Urothelium cell line (cell line): ENCODE results near the gene CCDC18.

Experiments used
- DNase-seq: peaks from one replicate; pipeline ENCODE4 v3.0.0; 2011; ENCODE audit warnings: low spot score, mixed read lengths
- FAIRE-seq: peaks from 2 replicates; lab custom pipeline; 2011; peaks lifted over from hg19 to GRCh38; lab: Jason Lieb, UNC

Gene CCDC18

GRCh38 chr1:93288558-93288957 lies 108.0 kb downstream of the CCDC18 start:
- peak; percentile 6 for DNase-seq
- no peak for FAIRE-seq

DNA sequence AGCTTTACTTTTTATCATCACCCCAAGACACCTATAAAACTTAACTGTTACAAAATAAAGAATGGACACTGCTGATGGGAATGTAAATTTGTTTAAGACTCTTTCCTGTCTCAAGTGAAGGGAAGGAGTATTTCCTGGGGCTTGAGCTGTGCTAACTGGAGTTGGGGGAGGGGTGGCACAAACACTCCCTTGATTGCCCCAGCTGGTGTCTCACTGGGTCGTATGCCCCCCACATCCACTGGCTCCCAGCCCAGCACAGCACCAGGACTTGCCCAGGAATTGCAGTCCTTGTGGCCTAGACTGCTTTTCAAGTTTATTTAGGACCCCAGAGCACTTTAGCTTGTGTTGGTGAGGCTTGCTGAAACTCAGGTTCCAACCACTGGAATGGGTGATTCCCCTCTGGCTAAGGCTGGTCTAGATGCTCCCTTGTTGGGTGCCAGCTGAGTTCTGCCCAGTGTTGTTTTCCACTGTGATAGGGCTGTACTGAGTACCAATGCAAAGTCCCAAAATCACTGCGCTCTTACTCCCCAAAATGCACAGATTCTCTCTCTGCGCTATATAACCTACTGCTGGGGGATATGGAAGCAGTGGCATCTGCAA lies 116.1 kb downstream of the CCDC18 start:
- DNase-seq = no peak
- no peak for FAIRE-seq

GRCh38 chr1:93301131-93301530 lies 120.6 kb downstream of the CCDC18 start:
- no peak for FAIRE-seq
- DNase-seq = no peak

GRCh38 chr1:93302078-93302477 lies 121.6 kb downstream of the CCDC18 start:
- FAIRE-seq = no peak
- no peak for DNase-seq

GRCh38 chr1:93304716-93305138 lies 124.2 kb downstream of the CCDC18 start:
- FAIRE-seq = no peak
- peak; percentile 46 for DNase-seq

GRCh38 chr1:93306920-93307319 lies 126.4 kb downstream of the CCDC18 start:
- no peak for FAIRE-seq
- DNase-seq = no peak

DNA sequence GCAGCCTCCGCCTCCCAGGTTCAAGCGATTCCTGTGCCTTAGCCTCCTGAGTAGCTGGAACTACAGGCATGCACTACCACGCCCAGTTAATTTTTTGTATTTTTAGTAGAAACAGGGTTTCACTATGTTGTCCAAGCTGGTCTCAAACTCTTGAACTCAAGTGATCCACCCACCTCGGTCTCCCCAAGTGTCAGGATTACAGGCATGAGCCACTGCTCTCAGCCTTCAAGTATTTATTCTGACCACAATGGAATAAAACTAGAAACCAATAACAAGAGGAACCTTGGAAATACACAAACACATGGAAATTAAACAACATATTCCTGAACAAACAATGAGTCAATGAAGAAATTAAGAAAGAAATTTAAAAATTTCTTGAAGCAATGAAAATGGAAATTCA lies 132.5 kb downstream of the CCDC18 start:
- FAIRE-seq = no peak
- DNase-seq = no peak

GRCh38 chr1:93317207-93317606 lies 136.7 kb downstream of the CCDC18 start:
- FAIRE-seq = no peak
- DNase-seq = no peak

GRCh38 chr1:93317943-93318342 lies 137.4 kb downstream of the CCDC18 start:
- FAIRE-seq = no peak
- DNase-seq = no peak

DNA sequence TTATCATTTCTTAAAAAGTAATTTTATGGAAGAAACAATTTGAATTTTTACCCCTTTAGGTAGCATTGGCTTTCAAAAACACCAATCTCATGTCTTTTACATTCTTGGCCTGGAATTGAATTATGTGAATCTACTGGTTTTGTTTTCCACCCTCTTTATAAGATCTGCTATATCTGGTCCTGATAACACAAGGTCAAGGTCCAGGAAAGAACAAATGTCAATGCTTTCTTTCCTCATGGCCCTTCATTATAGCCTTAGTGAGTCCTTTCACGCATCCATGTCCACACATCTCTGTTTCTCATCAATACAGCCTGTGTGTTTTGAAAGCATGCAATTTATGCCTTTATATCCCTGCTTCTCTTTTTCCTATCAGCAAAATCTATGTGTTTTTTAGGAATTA lies 141.2 kb downstream of the CCDC18 start:
- no peak for FAIRE-seq
- DNase-seq = no peak

DNA sequence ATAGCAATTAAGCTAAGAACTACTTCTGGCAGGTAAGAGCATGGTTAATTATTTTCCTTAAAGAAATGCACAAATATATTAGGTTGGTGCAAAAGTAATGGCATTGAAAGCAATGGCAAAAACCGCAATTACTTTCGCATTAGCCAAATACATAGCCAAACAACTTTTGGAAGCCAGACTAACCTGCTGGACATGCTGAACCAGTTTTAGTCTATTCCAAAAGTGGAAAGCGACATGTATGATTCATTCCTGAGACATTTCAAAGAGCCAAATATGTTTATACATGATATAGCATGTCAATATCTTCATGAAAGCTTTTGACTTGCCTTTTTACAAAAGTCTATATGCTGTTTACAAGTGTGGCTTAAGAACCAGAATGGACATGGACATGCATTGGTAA lies 141.8 kb downstream of the CCDC18 start:
- FAIRE-seq = no peak
- DNase-seq = no peak

DNA sequence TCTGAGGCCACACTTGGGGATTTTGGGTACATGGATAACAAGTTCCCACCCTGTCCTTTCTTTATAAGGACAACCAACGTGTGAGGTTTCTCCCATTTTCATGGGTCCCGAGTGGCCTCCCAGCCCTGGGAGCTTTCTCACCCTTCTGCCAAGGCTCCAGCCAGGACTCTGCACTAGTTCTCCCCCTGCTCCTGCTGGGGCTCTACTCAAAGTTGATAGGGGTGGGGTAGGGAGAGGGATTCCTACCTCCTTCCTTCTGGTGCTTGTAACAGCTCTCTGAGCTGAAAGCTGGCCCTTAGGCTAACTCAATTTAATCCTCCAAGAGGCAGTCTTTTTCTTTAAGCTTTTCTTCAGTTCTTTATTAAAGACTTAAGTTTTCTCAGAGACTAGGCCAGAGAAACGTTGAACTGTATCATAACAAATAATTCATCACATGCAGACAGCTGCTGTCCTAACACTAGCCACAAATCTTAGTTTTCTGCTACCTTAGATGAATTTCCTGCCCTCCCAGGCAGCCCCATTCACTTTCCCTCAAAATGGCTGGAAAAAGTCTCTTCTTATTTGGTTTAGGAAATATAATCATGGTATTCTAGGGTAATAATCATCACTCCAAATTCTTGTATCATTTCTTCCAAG lies 142.8 kb downstream of the CCDC18 start:
- DNase-seq (no peak), FAIRE-seq (no peak)

- DNase-seq (peak; percentile 43), FAIRE-seq (no peak)
Observed at GRCh38 chr1:93324486-93325464, 144.3 kb downstream of the CCDC18 start.
